Mesothelial cell of epicardium (in vitro differentiated cells): ENCODE data around the gene FAM114A2. TPM values are rescaled to one million over a fixed set of nuclear protein-coding genes. Genes with fewer than 3 reads are reported as not detected.

Experiments
- DNase-seq, 2 experiments: peaks; one replicate each; pipeline ENCODE4 v3.0.0; 2021; ENCODE audit warnings: low spot score in 2 of 2; ENCODE audit not compliant: unreplicated experiment in 2 of 2
- H3K27ac Mint-ChIP-seq: 2 replicates; pipeline ENCODE4 v1.8.0; 2021; ENCODE audit warnings: mixed read lengths
- H3K27me3 Mint-ChIP-seq: 2 replicates; pipeline ENCODE4 v1.8.0; 2021; ENCODE audit warnings: low read depth, mixed read lengths
- H3K36me3 Mint-ChIP-seq: 2 replicates; pipeline ENCODE4 v1.8.0; 2021; ENCODE audit warnings: mixed read lengths
- H3K4me1 Mint-ChIP-seq: 2 replicates; pipeline ENCODE4 v1.8.0; 2021; ENCODE audit warnings: mixed read lengths
- H3K4me3 Mint-ChIP-seq: 2 replicates; pipeline ENCODE4 v1.8.0; 2021; ENCODE audit warnings: mild to moderate bottlenecking, moderate library complexity, mixed read lengths
- H3K9me3 Mint-ChIP-seq: 2 replicates; pipeline ENCODE4 v1.8.0; 2021; ENCODE audit warnings: mixed read lengths
- CTCF ChIP-seq: fragments of 200-600 bp; sonication (generic); IDR thresholded peaks from one replicate; pipeline ENCODE4 v1.5.0; 2021; ENCODE audit warnings: antibody characterized with exemption; ENCODE audit not compliant: unreplicated experiment
- total RNA-seq: library from RNA; stranded (reverse); gene quantifications from 3 replicates; pipeline ENCODE4 v1.2.1, GENCODE V29; 2021

Gene FAM114A2
- total RNA-seq, result 27.6 to 29.2 TPM (median 28.3 TPM) in 3 replicates

- no peaks in the 10 kb centered on the region for H3K36me3 Mint-ChIP-seq
- peak; percentile 63 to 85 for DNase-seq
- TF ChIP-seq CTCF, result no peak
- no peaks in the 10 kb centered on the region for H3K9me3 Mint-ChIP-seq
- H3K27me3 Mint-ChIP-seq, result no peaks in the 10 kb centered on the region
- peaks cover 19% of the 10 kb centered on the region for H3K4me1 Mint-ChIP-seq
- peak within 1 kb of the TSS; percentile 94 for H3K4me3 Mint-ChIP-seq
- H3K27ac Mint-ChIP-seq, result peak within 1 kb of the TSS; percentile 95
Measured at GRCh38 chr5:154038707-154039457, at the start of gene FAM114A2, which contains the start of gene MFAP3. FAM114A2 (minus strand) TSS chr5:154038910; CDS start chr5:154034953, 3,957 bp downstream. MFAP3 (plus strand) TSS chr5:154038967; CDS start chr5:154049723, 10,756 bp downstream.

- no peak overlapping the region for H3K4me3 Mint-ChIP-seq
- no peaks in the 10 kb centered on the region for H3K36me3 Mint-ChIP-seq
- TF ChIP-seq CTCF, result no peak
- peaks cover 2% of the 10 kb centered on the region for H3K27me3 Mint-ChIP-seq
- H3K27ac Mint-ChIP-seq, result no peak overlapping the region
- no peak for DNase-seq
- no peaks in the 10 kb centered on the region for H3K9me3 Mint-ChIP-seq
- H3K4me1 Mint-ChIP-seq, result peaks cover 9% of the 10 kb centered on the region
Measured at GRCh38 chr5:154087260-154087659, 48.5 kb upstream of the FAM114A2 start.

GRCh38 chr5:154086641-154087040, 47.9 kb upstream of the FAM114A2 start:
- no peak for DNase-seq
- no peak overlapping the region for H3K4me3 Mint-ChIP-seq
- peaks cover 3% of the 10 kb centered on the region for H3K4me1 Mint-ChIP-seq
- H3K36me3 Mint-ChIP-seq, result no peaks in the 10 kb centered on the region
- no peak overlapping the region for H3K27ac Mint-ChIP-seq
- no peaks in the 10 kb centered on the region for H3K9me3 Mint-ChIP-seq
- H3K27me3 Mint-ChIP-seq, result peaks cover 2% of the 10 kb centered on the region
- no peak for TF ChIP-seq CTCF

DNA sequence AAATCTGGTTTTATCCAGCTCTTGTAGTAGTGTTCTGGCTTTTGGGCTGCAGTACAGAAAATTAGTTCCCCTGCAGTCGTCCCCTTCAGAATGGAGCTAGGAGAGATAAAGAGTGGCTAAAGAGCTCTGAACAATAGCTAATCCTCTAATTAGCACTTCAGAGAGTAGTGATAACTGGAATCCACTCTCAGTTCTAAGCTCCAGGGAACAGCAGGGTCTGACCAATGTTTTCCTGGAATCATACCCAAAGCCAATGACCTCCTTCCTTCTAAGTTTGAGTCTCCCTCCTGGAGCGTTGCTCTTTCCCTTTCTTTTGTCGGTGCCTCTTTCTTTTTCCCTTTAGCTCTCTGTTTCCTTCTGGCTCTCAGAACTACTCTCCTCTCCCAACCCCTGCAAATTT, 47.4 kb upstream of the FAM114A2 start:
- Mint-ChIP-seq H3K27ac (no peak overlapping the region), H3K9me3 (no peaks in the 10 kb centered on the region), H3K36me3 (no peaks in the 10 kb centered on the region), H3K4me1 (no peaks in the 10 kb centered on the region), H3K4me3 (no peak overlapping the region), H3K27me3 (peaks cover 2% of the 10 kb centered on the region)
- TF ChIP-seq CTCF, result no peak
- no peak for DNase-seq

DNA sequence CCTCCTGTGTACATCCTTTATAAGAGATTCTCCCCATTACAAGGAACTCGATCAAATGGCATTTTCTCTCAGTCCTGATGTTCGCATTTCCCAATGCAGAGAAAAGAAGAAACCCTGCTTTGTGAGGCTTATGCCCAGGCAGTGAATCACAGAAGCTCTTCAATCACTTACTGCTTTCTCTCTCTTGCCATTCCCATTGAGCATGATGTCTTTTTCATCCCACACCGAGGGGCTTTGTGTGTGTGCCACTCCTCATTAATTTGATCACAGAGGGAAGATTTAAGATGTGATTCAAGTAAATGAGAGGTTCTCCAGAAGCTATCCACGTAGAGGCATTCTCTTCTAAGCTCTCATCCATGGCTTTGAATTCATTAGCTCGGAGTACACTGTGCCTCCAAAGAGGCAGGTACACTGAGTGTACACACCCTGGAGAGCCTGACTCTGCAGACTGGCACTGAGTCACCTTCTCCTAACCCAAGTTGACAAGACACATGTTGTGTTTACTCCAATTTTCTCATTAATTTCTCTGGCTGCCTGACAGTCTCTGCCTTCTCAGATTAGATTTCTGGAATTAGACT, 45.4 kb upstream of the FAM114A2 start:
- H3K4me3 Mint-ChIP-seq, result no peak overlapping the region
- H3K36me3 Mint-ChIP-seq, result no peaks in the 10 kb centered on the region
- no peaks in the 10 kb centered on the region for H3K4me1 Mint-ChIP-seq

More for the DNA sequence above, 45.4 kb upstream of the FAM114A2 start:
- TF ChIP-seq CTCF, result no peak
- no peaks in the 10 kb centered on the region for H3K9me3 Mint-ChIP-seq
- DNase-seq, result no peak
- peaks cover 2% of the 10 kb centered on the region for H3K27me3 Mint-ChIP-seq
- H3K27ac Mint-ChIP-seq, result no peak overlapping the region
